ENCODE results near the gene DPP6.

DNA sequence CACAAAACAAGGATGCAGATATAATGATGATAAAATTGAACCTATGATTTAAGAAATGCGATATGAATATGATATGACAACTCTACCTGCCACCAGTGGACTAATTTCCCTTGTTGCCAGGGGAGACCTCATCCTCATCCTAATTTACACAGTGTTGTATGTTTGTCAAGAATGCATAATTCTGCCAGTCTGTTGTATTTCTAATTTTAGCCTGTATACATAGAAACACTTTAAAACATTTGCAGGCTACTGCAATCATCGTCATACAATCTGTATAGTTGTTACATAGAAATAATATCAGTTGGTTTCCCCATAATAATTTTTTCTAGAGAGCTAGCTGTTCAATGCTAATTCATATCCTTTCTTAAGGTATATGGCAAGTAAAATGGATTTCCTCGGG, 274.2 kb downstream of the DPP6 start:
- TF ChIP-seq, protein P1, sequence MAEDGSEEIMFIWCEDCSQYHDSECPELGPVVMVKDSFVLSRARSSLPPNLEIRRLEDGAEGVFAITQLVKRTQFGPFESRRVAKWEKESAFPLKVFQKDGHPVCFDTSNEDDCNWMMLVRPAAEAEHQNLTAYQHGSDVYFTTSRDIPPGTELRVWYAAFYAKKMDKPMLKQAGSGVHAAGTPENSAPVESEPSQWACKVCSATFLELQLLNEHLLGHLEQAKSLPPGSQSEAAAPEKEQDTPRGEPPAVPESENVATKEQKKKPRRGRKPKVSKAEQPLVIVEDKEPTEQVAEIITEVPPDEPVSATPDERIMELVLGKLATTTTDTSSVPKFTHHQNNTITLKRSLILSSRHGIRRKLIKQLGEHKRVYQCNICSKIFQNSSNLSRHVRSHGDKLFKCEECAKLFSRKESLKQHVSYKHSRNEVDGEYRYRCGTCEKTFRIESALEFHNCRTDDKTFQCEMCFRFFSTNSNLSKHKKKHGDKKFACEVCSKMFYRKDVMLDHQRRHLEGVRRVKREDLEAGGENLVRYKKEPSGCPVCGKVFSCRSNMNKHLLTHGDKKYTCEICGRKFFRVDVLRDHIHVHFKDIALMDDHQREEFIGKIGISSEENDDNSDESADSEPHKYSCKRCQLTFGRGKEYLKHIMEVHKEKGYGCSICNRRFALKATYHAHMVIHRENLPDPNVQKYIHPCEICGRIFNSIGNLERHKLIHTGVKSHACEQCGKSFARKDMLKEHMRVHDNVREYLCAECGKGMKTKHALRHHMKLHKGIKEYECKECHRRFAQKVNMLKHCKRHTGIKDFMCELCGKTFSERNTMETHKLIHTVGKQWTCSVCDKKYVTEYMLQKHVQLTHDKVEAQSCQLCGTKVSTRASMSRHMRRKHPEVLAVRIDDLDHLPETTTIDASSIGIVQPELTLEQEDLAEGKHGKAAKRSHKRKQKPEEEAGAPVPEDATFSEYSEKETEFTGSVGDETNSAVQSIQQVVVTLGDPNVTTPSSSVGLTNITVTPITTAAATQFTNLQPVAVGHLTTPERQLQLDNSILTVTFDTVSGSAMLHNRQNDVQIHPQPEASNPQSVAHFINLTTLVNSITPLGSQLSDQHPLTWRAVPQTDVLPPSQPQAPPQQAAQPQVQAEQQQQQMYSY (CRISPR knock-in tag; IDR thresholded peaks at IDR 0.05) = no peak
- TF ChIP-seq, protein P2, sequence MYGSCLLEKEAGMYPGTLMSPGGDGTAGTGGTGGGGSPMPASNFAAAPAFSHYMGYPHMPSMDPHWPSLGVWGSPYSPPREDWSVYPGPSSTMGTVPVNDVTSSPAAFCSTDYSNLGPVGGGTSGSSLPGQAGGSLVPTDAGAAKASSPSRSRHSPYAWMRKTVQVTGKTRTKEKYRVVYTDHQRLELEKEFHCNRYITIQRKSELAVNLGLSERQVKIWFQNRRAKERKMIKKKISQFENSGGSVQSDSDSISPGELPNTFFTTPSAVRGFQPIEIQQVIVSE (CRISPR knock-in tag; IDR thresholded peaks at IDR 0.05; ENCODE audit: borderline replicate concordance) = no peak
- TF ChIP-seq, protein P3, sequence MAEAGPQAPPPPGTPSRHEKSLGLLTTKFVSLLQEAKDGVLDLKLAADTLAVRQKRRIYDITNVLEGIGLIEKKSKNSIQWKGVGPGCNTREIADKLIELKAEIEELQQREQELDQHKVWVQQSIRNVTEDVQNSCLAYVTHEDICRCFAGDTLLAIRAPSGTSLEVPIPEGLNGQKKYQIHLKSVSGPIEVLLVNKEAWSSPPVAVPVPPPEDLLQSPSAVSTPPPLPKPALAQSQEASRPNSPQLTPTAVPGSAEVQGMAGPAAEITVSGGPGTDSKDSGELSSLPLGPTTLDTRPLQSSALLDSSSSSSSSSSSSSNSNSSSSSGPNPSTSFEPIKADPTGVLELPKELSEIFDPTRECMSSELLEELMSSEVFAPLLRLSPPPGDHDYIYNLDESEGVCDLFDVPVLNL (CRISPR knock-in tag; IDR thresholded peaks at IDR 0.05; ENCODE audit: borderline replicate concordance, low read depth) = no peak
- TF ChIP-seq, protein P4, sequence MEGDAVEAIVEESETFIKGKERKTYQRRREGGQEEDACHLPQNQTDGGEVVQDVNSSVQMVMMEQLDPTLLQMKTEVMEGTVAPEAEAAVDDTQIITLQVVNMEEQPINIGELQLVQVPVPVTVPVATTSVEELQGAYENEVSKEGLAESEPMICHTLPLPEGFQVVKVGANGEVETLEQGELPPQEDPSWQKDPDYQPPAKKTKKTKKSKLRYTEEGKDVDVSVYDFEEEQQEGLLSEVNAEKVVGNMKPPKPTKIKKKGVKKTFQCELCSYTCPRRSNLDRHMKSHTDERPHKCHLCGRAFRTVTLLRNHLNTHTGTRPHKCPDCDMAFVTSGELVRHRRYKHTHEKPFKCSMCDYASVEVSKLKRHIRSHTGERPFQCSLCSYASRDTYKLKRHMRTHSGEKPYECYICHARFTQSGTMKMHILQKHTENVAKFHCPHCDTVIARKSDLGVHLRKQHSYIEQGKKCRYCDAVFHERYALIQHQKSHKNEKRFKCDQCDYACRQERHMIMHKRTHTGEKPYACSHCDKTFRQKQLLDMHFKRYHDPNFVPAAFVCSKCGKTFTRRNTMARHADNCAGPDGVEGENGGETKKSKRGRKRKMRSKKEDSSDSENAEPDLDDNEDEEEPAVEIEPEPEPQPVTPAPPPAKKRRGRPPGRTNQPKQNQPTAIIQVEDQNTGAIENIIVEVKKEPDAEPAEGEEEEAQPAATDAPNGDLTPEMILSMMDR (IDR thresholded peaks at IDR 0.05) = no peak
